COR-L47 (cell line): ENCODE data around the gene CCNK.

Experiments used
- DNase-seq: peaks from one replicate; lab custom pipeline; 2025; lab: John Stamatoyannopoulos, UW

The CCNK gene

GRCh38 chr14:99480917-99481744, at the start of gene CCNK:
CCNK (plus strand) TSS chr14:99481409; CDS start chr14:99492678, 11,269 bp downstream.
- peak; percentile 100 for DNase-seq

- no peak for DNase-seq
Observed at GRCh38 chr14:99431986-99432385, 49.2 kb upstream of the CCNK start.

DNA sequence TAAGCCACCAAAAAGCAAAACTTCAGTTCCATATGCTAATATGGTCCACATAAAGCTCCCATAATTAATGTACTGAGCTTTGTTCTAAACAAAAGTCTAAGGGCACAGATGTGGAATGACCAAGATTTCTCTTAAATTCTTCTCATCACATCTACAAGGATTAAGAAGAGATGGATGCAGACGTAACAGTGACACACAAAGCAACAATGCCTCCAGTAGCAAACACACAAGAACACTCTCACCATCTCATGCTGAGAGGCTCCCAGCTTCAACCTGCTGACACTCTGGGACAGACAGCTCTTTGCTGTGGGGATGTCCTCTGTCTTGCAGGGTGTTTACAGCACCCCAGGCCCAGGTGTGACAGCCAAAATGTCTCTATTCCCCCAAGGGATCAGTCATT, 48.7 kb upstream of the CCNK start:
- no peak for DNase-seq

DNA sequence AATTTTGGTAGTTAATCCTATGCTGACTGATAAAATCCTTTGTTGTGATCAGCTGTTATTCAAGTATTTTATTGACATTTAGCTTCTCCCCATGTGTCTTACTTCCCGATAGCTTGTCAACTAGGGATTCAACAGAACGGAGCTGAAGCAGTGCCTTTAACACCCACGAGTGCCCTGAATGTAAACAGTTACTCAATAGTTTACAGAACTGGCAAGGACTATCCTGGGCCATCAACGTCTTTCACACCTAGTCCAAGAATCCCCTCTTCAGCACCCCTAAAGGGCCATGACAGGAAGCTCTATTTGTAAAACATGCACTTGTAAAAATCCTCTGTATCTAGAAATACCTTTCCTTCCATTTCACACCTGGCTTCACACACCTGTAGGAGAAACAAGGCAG, 45.9 kb upstream of the CCNK start:
- no peak for DNase-seq

- no peak for DNase-seq
Observed at GRCh38 chr14:99436247-99437180, 44.7 kb upstream of the CCNK start.

- DNase-seq = no peak
Observed at GRCh38 chr14:99437706-99438105, 43.5 kb upstream of the CCNK start.

- DNase-seq = no peak
Observed at GRCh38 chr14:99440278-99440677, 40.9 kb upstream of the CCNK start.

GRCh38 chr14:99441157-99441870, 39.9 kb upstream of the CCNK start:
- DNase-seq = no peak

- DNase-seq = no peak
Observed at GRCh38 chr14:99441918-99442317, 39.3 kb upstream of the CCNK start.

- DNase-seq = no peak
Observed at GRCh38 chr14:99445931-99446330, 35.3 kb upstream of the CCNK start.

DNA sequence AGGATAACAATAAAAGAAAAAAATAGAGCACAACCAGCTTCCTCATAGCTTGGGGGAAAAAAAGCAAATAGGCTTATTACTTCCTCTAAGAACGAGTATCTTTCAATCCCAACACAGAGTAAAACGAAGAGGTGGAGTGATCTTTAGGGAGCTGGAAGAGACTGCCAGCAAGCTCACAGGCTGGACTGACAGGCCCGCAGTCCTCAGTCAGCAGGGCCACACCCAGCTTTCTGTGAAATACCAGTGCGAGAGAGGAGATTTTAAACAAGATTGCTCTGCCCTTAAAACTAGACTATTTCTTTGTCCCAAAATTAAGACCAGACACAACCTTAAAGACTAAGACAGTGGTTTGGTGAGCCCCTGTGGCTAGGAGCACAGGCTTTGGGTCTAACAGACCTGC, 33.5 kb upstream of the CCNK start:
- no peak for DNase-seq

DNA sequence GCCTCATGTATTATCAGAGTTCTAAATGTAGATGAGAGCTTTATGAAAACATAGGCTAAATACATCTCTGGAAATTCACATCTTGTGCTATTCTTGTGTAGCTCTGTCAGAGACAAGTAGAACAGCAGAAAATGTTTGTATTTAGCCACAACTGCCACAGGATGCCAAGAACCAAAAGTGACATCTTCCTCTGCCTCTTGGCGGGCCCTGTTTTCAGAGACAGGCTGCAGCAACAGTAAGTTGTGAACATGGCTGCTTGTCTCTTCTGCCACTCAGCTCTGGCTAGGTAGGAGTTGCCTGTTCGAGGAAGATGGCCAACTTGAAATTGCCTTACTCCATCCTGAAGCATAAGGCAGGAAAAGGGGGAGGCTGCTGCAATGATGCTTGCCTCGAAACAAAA, 30.9 kb upstream of the CCNK start:
- no peak for DNase-seq

DNA sequence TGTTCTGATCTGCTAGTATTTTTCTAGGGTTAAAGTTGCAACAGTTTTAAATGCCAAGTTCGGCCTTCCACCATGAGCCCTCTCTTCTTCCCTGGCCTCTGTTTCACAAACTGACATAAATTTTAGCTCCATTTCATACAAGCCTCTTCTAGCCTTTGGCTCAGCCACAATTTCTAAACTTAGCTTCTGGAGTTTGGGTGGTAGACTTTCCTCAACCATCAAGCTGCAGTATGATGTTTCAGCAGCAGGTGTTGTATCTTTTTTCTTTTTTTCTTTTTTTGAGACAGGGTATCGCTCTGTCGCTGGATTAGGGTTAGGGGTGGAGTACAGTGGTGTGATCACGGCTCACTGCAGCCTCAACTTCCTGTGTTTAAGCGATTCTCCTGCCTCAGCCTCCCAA, 30.0 kb upstream of the CCNK start:
- DNase-seq = no peak

DNA sequence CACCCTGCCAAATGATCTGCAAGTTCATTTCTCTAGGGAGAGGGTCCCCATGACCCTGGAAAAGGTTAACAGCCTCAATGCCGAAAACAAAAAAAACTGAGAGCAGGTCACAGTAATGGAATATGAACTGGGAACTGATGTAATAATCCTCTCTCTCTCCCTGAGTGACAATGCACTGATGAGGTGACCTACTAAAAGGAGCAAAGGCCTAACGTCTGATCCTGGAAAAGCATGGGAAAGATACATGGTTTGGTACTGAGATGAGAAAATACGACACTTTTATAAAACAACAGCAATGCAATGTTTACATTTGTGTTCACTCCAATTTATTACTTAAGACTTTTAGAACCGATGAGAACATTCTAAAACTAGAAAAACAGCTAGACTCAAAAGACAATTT, 28.2 kb upstream of the CCNK start:
- DNase-seq = no peak

GRCh38 chr14:99454246-99454645, 27.0 kb upstream of the CCNK start:
- DNase-seq = no peak

DNA sequence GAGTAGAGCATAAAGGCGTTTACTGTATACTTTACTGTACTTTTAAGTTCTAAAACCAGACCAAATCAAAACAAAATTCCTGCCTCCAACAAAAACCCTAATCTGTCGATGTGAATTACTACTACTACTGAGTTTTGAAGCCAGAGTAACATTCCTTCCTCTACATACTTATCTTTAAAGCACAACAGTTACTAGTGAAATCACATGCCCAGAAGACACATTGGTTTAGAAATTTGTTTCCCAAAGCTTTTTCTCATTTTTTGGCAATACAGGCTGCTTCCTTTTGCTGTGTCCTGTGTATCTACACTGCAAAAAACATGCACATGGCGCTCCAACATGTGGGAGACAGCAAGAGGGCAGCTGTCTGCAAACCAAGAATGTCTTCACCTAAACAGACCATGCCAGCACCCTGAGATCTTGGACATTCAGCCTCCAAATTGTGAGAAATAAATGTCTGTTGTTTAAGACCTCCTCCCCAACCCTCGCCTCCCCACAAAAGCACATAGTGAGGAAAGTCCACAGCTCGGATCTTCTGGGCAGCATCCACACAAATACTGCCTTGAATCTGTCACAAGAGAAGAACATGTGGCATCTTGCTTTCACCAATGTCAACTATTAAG, 21.6 kb upstream of the CCNK start:
- no peak for DNase-seq

GRCh38 chr14:99460793-99461192, 20.4 kb upstream of the CCNK start:
- no peak for DNase-seq

DNA sequence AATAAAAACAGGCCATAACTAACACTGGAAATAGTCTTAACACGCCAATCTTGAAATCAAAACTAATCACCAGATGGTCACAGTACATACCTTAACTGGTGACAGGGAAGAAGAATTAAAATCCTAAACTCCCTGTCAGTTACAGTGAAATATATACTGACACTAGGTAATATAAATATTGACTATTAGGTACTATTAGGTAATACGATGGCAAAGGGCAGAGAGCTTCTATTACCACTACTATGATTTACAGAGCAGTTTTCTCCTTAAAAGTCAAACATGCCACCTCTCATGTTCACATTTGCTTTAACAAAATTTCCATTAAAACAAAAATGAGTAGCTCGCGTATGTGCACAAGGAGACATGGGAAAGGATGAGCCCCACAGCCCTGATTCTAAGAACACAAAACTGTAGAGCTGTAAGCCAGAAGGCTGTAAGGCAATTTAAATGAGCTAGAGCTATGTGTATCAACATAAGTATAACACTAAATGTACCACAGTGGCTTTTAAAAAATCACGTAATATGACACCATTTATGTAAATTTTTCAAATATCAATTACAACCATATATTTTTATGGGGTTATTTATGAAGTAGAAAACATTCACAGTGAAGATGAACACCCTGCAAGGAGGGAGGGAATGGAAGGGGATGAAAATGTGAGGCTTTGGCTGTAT, 19.7 kb upstream of the CCNK start:
- DNase-seq = no peak

- DNase-seq = no peak
Observed at GRCh38 chr14:99462210-99462609, 19.0 kb upstream of the CCNK start.

DNA sequence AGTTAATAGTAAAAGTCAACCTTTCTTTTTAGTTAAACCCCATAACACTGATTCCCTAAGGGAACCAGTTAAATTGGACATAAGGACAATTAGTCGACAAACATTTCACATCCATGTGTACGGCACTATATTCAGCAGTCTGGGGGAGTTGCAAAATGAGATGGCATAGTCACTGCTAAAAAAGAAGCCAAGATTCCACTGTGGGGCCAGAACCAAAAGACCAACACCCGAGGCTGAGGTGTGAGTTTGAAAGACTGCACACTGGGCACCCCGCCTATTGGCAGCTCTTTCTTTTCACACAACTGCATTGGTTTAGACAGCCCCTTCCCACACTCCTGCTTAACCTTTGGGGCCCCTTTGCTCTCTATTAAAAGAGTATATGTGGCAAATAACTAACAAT, 17.2 kb upstream of the CCNK start:
- DNase-seq = no peak

DNA sequence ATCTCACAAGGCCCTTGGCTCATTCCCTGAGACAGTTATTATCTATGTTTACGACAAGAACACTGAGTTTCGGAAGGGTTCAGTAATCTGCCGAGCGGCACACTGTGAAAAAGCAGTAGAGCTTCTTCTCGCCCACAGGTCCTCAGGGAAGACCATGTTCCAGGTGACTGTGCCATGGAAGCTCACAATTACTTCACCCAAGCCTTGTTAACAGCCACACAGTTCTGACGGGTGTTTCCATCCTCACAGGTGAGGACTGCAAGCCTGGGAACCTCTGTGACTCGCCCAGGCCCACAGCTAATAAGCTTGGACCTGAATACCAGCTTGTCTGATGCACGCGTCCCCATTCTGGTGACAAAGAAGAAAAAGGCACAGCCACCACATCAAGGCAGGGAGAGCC, 15.9 kb upstream of the CCNK start:
- no peak for DNase-seq
